ENCODE results near the gene LMOD1.
"Not testable (repeated sequence)": the region's sequence is repeated elsewhere in the genome, so short reads cannot be mapped to it uniquely, and the experiment has no call there.

The LMOD1 gene

GRCh38 chr1:201949491-201949890 lies 3.1 kb upstream of the LMOD1 start:
- FAIRE-seq (no peak), DNase-seq (ENCODE audit: low spot score) (no peak)

DNA sequence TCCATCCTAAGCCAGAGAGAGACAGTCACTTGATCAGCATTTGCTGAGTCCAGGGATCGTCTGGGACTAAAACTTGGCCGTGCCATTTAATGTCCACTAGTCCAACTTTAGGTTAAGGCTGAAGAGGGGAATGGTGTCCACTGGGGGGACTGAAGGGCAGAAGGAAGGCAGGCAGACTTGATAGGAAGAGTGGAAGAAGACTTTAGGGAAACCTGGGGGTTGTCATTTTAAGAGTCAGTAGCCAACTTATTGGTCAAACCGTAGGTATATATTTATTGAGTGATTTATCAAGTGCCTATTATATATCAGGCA lies 1.3 kb upstream of the LMOD1 start:
- no peak for FAIRE-seq

DNA sequence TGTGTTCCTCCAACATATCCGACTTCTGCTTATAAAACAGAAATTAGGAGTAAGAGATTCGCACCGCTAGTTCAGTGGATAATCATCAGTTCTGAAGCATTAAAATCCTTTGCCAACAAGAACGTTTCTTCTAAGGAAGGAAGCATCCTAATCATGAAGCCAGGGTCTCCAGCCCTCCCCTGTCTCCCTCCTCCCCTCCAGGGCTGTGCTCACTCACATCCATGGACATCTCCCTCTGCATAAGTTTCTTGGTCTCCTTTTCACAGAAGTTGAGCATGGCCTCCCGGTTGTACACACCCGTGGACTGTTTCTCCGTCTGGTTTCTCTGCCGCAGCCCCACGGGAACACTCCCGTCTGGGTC lies 505 bp downstream of the LMOD1 start:
- DNase-seq (ENCODE audit: low spot score) = no peak
- no peak for FAIRE-seq

More for the DNA sequence above, 1.3 kb upstream of the LMOD1 start:
- DNase-seq (ENCODE audit: low spot score) = no peak

- FAIRE-seq = no peak
- no peak for DNase-seq (ENCODE audit: low spot score)
These were observed 1.2 kb downstream of the LMOD1 start for GRCh38 chr1:201945157-201945556.

GRCh38 chr1:201944639-201945038 lies 1.7 kb downstream of the LMOD1 start:
- DNase-seq (ENCODE audit: low spot score) (no peak), FAIRE-seq (no peak)

DNA sequence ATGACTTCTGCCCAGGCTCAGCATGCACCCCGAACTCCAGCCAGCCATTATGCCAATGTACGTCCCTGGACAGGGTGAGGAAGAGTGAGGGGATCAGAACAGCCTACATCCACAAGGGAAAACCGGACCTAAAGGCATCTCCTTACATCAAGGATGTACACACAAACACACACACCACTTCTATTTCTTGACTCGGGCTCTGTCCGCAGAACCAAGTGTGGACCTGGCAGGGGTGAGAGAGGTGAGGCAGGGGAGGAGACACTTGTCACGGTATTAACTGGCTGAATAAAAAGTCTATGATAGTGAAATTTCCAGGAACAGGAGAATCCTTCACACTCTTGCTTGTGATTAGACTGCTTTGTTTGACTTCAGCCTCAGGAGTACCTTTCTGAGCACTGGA lies 2.3 kb downstream of the LMOD1 start:
- FAIRE-seq = no peak

GRCh38 chr1:201942129-201942495 lies 4.2 kb downstream of the LMOD1 start:
- DNase-seq (ENCODE audit: low spot score) (no peak), FAIRE-seq (no peak)

More for the DNA sequence above, 2.3 kb downstream of the LMOD1 start:
- DNase-seq (ENCODE audit: low spot score) = no peak

- no peak for DNase-seq (ENCODE audit: low spot score)
- no peak for FAIRE-seq
These were observed 4.8 kb downstream of the LMOD1 start for GRCh38 chr1:201941420-201942128.

- not testable (repeated sequence) for DNase-seq (ENCODE audit: low spot score); FAIRE-seq
These were observed 6.0 kb downstream of the LMOD1 start for GRCh38 chr1:201940316-201940715.

- DNase-seq (ENCODE audit: low spot score) (no peak), FAIRE-seq (no peak)
These were observed 6.8 kb downstream of the LMOD1 start for GRCh38 chr1:201939574-201939973.

- DNase-seq (ENCODE audit: low spot score) (no peak), FAIRE-seq (no peak)
These were observed 7.2 kb downstream of the LMOD1 start for GRCh38 chr1:201939148-201939547.

- DNase-seq (ENCODE audit: low spot score) = no peak
- FAIRE-seq = no peak
These were observed 7.8 kb downstream of the LMOD1 start for GRCh38 chr1:201938440-201939035.

DNA sequence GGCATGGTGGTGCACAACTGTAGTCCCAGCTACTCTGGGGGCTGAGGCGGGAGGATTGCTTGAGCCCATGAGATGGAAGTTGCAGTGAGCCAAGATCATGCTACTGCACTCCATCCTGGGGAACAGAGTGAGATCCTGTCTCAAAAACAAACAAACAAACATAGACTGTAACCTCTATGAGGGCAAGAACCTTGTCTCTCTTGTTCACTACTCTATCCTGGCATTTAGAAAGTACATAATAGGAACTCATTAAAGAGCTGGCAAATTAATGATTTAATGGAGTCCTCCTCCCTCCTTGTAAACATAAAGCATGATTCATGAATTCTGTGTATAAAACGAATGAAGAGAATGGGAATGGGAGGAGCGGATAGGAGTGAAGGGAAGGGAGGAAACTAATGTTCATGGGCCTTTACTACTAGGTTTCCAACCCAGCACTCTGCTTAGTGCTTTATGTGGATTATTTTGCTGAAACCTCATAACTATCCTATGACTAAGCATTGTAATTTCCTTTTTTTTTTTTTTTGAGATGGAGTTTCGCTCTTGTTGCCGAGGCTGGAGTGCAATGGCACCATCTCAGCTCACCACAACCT lies 8.6 kb downstream of the LMOD1 start:
- FAIRE-seq (no peak), DNase-seq (ENCODE audit: low spot score) (peak; percentile 31)

DNA sequence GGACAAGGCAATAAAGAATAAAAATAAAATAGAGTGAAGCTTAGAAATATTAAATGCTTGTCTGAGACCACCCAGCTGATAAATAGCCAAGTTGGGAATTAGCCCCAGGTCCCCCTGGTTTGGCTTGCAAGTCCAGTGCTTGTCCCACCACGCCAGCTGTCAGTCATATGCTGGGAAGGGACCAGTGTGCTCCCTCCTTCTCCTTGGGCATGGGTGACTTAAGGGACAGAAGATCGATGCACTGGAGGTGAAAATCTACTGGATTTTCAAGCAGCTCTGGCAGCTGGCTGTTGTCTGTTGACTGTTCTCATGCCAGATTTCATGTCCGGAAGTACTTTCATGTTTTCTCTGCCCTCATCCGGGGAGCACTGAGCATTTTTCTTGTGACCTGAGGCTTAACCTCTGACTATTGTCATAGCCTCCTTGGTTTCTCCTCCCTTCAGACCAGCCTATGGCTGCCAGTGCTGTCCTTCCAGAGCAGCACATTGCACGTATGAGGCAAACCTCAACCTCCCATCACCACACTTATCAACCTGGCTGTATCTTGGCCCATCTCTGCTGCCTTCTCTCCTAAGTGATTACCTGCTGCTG lies 12.4 kb downstream of the LMOD1 start:
- DNase-seq (ENCODE audit: low spot score) = no peak
- no peak for FAIRE-seq

DNA sequence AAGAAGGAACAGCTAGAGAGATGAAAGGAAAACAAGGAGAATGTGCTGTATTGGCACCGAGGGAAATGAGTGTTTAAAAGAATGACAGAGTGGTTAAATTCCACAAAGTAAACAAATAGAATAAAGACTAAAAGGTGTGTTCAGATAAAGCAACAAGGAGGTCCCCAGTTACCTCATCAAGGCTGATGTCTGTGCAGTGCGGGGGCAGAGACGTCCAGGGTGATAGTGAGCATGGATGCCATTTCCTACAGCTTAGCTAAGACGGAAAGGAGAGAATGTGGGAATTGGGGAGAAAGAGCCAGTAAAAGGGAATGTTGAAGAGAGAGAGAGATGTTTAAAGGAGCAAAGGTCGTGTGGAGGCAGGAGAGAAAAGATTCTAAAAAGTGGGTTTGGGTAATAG lies 15.5 kb downstream of the LMOD1 start:
- DNase-seq (ENCODE audit: low spot score) = no peak
- FAIRE-seq = no peak

DNA sequence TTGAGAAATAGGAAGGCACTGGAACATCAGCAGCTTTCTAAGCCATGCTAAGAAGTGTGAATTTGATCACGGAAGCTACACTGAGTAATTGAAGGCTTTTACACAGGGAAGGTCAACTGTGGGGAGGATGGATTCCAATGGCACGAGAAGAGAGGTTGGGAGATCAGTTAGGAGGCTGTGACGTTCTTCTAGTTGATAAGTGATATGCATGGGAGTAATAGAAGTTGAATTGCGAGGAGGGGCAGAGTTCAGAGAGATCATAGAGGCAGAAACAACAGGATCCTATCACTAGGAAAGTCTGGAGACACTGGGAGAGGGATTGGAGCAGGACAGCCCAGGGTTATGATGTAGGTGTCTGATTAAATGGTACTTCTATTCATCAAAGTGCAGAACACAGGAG lies 16.2 kb downstream of the LMOD1 start:
- DNase-seq (ENCODE audit: low spot score) (no peak), FAIRE-seq (no peak)

DNA sequence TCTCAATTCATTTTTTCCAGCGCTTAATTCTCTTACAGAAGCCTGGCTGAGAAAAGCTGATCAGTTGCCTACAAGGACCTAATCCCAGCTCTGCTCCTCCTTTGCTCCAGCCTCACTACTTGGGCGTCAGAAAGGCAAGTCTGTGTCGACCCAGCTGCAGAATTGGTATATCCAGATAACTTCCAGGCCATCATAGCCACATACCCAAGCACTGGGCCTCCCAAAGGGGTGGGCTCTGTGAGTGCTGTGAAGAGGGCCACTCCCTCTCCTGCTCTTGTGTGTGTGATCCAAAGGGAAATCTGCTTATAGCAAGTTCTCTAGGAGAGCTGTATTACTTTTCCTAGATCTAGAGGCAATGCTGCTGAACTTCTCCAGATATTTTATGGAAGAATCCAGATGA lies 18.1 kb downstream of the LMOD1 start:
- no peak for DNase-seq (ENCODE audit: low spot score)
- FAIRE-seq = no peak

- DNase-seq (ENCODE audit: low spot score) = no peak
- FAIRE-seq = no peak
These were observed 20.2 kb downstream of the LMOD1 start for GRCh38 chr1:201925981-201926645.

GRCh38 chr1:201925301-201925567 lies 21.1 kb downstream of the LMOD1 start:
- no peak for FAIRE-seq

GRCh38 chr1:201921952-201922558 lies 24.3 kb downstream of the LMOD1 start:
- no peak for FAIRE-seq
- DNase-seq (ENCODE audit: low spot score) = no peak

More at GRCh38 chr1:201925301-201925567, 21.1 kb downstream of the LMOD1 start:
- DNase-seq (ENCODE audit: low spot score) = no peak

DNA sequence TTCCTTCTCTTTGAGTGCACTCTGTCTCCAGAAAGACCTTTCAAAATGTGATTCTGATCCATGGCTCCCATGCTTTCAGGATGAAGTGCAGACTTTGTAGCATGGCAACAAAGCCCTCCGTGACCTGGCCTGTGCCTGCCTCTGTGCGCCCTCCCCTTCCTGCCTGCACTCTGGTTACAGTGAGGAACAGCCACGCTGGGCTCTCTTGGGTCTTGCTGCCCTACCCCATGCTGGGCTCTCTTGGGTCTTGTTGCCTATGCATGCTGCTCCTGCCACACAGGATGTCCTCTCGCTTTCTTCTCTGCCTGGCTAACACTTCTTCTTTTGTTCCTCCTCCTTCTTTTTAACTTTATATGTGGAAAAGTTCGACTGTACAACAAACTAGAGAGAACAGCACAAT lies 28.0 kb downstream of the LMOD1 start:
- FAIRE-seq (no peak), DNase-seq (ENCODE audit: low spot score) (no peak)

Measured in urothelium cell line (cell line).